HepG2 (cell line): Measurements from ENCODE around the gene BAZ2A. TPM values are rescaled to one million over a fixed set of nuclear protein-coding genes. Genes with fewer than 3 reads are reported as not detected.
A peak's percentile ranks its signal among the peaks of the same experiment; 100 is the strongest.

Experiments
- CEBPB ChIP-seq: IDR thresholded peaks from 2 replicates; pipeline ENCODE4 v1.6.1; 2011; ENCODE audit warnings: low read depth, low read length, improper control_type of control experiment, borderline replicate concordance
- ETV5 ChIP-seq: IDR thresholded peaks from 2 replicates; pipeline ENCODE4 v1.6.1; 2018; ENCODE audit warnings: missing biosample characterization, missing genetic modification reagents, inconsistent platforms, borderline replicate concordance
- KLF15 ChIP-seq: sonication (generic); formaldehyde crosslinking; IDR thresholded peaks from 2 replicates; pipeline ENCODE4 v1.8.1; 2023; ENCODE audit warnings: borderline replicate concordance, mild to moderate bottlenecking, inconsistent platforms, missing genetic modification reagents, mixed read lengths
- MED13 ChIP-seq: sonication (generic); formaldehyde crosslinking; IDR thresholded peaks from 2 replicates; pipeline ENCODE4 v1.5.0; 2020; ENCODE audit warnings: missing genetic modification reagents
- NCOA1 ChIP-seq: sonication (generic); formaldehyde crosslinking; IDR thresholded peaks from 2 replicates; pipeline ENCODE4 v1.9.0; 2021; ENCODE audit warnings: missing genetic modification reagents
- PHF20 ChIP-seq: sonication (generic); formaldehyde crosslinking; IDR thresholded peaks from 2 replicates; pipeline ENCODE4 v1.5.0; 2020; ENCODE audit warnings: mild to moderate bottlenecking, missing genetic modification reagents
- PHF5A ChIP-seq: IDR thresholded peaks from one replicate; pipeline ENCODE4 v1.6.1; 2018; ENCODE audit warnings: low read depth, missing genetic modification reagents; ENCODE audit not compliant: unreplicated experiment
- PHF8 ChIP-seq: sonication (generic); formaldehyde crosslinking; IDR thresholded peaks from 2 replicates; pipeline ENCODE4 v1.5.0; 2020; ENCODE audit warnings: missing genetic modification reagents
- RBM22 ChIP-seq: fragments of 200-400 bp; formaldehyde crosslinking; optimal IDR thresholded peaks from 2 replicates; pipeline ENCODE3; 2017; ENCODE audit warnings: mild to moderate bottlenecking, low read length, moderate library complexity
- SPEN ChIP-seq: sonication (generic); formaldehyde crosslinking; IDR thresholded peaks from 2 replicates; pipeline ENCODE4 v1.5.1; 2020; ENCODE audit warnings: low read depth, mild to moderate bottlenecking, missing genetic modification reagents
- ZNF235 ChIP-seq: sonication (generic); formaldehyde crosslinking; IDR thresholded peaks from 2 replicates; pipeline ENCODE4 v1.8.1; 2023; ENCODE audit warnings: mild to moderate bottlenecking, missing genetic modification reagents, borderline replicate concordance
- ZNF556 ChIP-seq: sonication (generic); formaldehyde crosslinking; IDR thresholded peaks from 2 replicates; pipeline ENCODE4 v1.4.0; 2020; ENCODE audit warnings: mild to moderate bottlenecking, missing genetic modification reagents, borderline replicate concordance
- ZNF615 ChIP-seq: sonication (generic); formaldehyde crosslinking; IDR thresholded peaks from 2 replicates; pipeline ENCODE4 v1.5.0; 2020; ENCODE audit warnings: mild to moderate bottlenecking, missing genetic modification reagents, borderline replicate concordance
- ZNF816 ChIP-seq: sonication (generic); formaldehyde crosslinking; IDR thresholded peaks from 2 replicates; pipeline ENCODE4 v1.8.0; 2022; ENCODE audit warnings: missing genetic modification reagents, mild to moderate bottlenecking, borderline replicate concordance
- ZNF879 ChIP-seq: sonication (generic); formaldehyde crosslinking; IDR thresholded peaks from 2 replicates; pipeline ENCODE4 v1.8.1; 2023; ENCODE audit warnings: missing genetic modification reagents
- polyA plus RNA-seq, 8 experiments: library from polyadenylated mRNA; depleted of rRNA in 3 of 8; stranded (reverse) in 7 of 8; unstranded in 1 of 8; fragments of >200 nt; fragmentation: Illumina TruSeq in 4 of 8; extraction: Trizol in 4 of 8; gene quantifications; 2 replicates each; pipeline versions ENCODE4 v1.2.1 to v1.2.3, GENCODE V29; 2011 to 2016; ENCODE audit warnings: low read depth in 4 of 8, missing spikeins in 1 of 8, mixed read lengths in 1 of 8; ENCODE audit not compliant: insufficient read depth in 1 of 8
- total RNA-seq, 5 experiments: library from RNA; depleted of rRNA; stranded (reverse); fragments of >200 nt; fragmentation: Illumina TruSeq; extraction: Trizol; gene quantifications; 2 replicates each; pipeline ENCODE4 v1.2.3, GENCODE V29; 2016; ENCODE audit warnings: low read depth in 1 of 5
- TF ChIP-seq, protein P1 (sequence below): IDR thresholded peaks from 2 replicates; pipeline ENCODE4 v1.6.1; 2016; ENCODE audit warnings: low read depth, control low read depth
- TF ChIP-seq, protein P2 (sequence below): sonication (generic); formaldehyde crosslinking; IDR thresholded peaks from 2 replicates; pipeline ENCODE4 v1.5.1; 2020; ENCODE audit warnings: missing genetic modification reagents, mild to moderate bottlenecking, borderline replicate concordance
- TF ChIP-seq, protein P3 (sequence below): IDR thresholded peaks from 2 replicates; pipeline ENCODE4 v1.6.1; 2016; ENCODE audit warnings: control low read depth
- TF ChIP-seq, protein P4 (sequence below): sonication (generic); formaldehyde crosslinking; IDR thresholded peaks from 2 replicates; pipeline ENCODE4 v1.8.0; 2022; ENCODE audit warnings: missing genetic modification reagents, low read depth, mild to moderate bottlenecking, borderline replicate concordance

The BAZ2A gene
- total and polyA plus RNA-seq, 2 of the 13 experiments (the other 11 are each of a cell fraction or from before 2014, with no cell fraction given) = 21.8 to 73.5 TPM

DNA sequence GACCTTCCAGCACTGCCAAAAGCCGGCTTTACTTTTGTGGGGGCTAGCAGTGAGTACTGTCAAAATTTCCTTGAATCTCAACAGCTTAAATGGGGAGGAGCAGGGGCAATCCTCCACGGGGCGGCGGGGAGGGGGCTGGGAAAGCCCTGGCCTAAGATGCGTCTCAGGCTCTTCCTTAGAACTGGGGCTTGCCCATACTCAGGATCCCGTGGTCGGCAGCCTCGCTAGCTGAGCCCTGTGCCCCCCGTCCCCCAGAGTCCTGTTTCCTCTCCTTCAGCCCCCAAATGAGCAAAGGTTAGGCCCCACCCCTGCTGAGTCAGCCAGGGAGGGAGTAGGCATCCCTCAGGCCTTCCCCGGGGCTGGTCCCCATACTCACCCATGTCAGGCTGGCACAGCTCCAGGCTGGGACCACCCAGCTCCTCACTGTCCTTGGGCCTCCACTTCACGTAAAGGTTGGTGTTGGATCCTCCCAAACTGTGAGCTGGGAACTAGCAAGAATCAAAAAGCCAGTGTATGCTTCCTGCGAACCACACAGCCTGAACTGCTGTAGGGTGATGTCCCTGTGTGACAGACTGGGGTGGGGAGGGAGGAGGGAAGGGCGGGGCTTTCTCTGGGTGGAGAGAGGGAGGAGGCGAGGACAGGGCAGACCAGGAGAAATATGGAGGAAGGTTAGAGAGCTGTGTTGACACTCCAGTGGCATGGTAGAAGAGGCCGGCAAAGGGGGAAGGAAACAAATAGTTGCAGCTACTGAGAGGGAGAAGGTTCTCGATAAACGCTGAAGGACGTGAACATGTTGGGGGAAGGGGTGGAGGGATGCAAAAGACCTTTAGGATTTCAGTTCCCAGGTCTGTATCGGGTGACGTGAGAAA, 5.9 kb upstream of the BAZ2A start (continued):
- TF ChIP-seq, protein P1, sequence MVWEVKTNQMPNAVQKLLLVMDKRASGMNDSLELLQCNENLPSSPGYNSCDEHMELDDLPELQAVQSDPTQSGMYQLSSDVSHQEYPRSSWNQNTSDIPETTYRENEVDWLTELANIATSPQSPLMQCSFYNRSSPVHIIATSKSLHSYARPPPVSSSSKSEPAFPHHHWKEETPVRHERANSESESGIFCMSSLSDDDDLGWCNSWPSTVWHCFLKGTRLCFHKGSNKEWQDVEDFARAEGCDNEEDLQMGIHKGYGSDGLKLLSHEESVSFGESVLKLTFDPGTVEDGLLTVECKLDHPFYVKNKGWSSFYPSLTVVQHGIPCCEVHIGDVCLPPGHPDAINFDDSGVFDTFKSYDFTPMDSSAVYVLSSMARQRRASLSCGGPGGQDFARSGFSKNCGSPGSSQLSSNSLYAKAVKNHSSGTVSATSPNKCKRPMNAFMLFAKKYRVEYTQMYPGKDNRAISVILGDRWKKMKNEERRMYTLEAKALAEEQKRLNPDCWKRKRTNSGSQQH (CRISPR knock-in tag) = 0 out of 2 replicates have a peak, but pooled peaks have one; percentile 15
- TF ChIP-seq, protein P2, sequence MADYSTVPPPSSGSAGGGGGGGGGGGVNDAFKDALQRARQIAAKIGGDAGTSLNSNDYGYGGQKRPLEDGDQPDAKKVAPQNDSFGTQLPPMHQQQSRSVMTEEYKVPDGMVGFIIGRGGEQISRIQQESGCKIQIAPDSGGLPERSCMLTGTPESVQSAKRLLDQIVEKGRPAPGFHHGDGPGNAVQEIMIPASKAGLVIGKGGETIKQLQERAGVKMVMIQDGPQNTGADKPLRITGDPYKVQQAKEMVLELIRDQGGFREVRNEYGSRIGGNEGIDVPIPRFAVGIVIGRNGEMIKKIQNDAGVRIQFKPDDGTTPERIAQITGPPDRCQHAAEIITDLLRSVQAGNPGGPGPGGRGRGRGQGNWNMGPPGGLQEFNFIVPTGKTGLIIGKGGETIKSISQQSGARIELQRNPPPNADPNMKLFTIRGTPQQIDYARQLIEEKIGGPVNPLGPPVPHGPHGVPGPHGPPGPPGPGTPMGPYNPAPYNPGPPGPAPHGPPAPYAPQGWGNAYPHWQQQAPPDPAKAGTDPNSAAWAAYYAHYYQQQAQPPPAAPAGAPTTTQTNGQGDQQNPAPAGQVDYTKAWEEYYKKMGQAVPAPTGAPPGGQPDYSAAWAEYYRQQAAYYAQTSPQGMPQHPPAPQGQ (CRISPR knock-in tag) = no peak
- no peak for TF ChIP-seq ZNF556 (CRISPR knock-in tag)
- peak; percentile 51; the same call in 1 of the 2 replicates for TF ChIP-seq PHF8
- TF ChIP-seq, protein P3, sequence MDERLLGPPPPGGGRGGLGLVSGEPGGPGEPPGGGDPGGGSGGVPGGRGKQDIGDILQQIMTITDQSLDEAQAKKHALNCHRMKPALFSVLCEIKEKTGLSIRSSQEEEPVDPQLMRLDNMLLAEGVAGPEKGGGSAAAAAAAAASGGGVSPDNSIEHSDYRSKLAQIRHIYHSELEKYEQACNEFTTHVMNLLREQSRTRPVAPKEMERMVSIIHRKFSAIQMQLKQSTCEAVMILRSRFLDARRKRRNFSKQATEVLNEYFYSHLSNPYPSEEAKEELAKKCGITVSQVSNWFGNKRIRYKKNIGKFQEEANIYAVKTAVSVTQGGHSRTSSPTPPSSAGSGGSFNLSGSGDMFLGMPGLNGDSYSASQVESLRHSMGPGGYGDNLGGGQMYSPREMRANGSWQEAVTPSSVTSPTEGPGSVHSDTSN (CRISPR knock-in tag) = peak; percentile 40; the same call in 1 of the 2 replicates
- no peak for TF ChIP-seq CEBPB
- TF ChIP-seq ZNF615 (CRISPR knock-in tag) = peak; percentile 50; the same call in 1 of the 2 replicates
- TF ChIP-seq, protein P4, sequence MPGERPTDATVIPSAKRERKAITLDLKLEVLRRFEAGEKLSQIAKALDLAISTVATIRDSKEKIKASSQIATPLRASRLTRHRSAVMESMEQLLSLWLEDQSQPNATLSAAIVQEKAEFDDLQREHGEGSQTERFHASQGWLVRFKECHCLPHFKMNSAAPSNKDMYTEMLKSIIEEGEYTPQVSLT (CRISPR knock-in tag) = no peak
- no peak for TF ChIP-seq KLF15 (CRISPR knock-in tag)
- no peak for TF ChIP-seq ZNF235 (CRISPR knock-in tag)
- TF ChIP-seq ZNF879 (CRISPR knock-in tag) = no peak
- TF ChIP-seq PHF20 = 0 out of 2 replicates have a peak, but pooled peaks have one; percentile 33
- no peak for TF ChIP-seq ETV5 (CRISPR knock-in tag)
- no peak for TF ChIP-seq MED13 (CRISPR knock-in tag)
- no peak for TF ChIP-seq ZNF816
- TF ChIP-seq SPEN (CRISPR knock-in tag) = peak; percentile 3; the same call in 1 of the 2 replicates
- TF ChIP-seq NCOA1 (CRISPR knock-in tag) = no peak
- no peak for TF ChIP-seq RBM22
- TF ChIP-seq PHF5A = no peak
